ENCODE results near the gene TCTN3.
"Not testable (repeated sequence)": the region's sequence is repeated elsewhere in the genome, so short reads cannot be mapped to it uniquely, and the experiment has no call there.

Gene TCTN3

DNA sequence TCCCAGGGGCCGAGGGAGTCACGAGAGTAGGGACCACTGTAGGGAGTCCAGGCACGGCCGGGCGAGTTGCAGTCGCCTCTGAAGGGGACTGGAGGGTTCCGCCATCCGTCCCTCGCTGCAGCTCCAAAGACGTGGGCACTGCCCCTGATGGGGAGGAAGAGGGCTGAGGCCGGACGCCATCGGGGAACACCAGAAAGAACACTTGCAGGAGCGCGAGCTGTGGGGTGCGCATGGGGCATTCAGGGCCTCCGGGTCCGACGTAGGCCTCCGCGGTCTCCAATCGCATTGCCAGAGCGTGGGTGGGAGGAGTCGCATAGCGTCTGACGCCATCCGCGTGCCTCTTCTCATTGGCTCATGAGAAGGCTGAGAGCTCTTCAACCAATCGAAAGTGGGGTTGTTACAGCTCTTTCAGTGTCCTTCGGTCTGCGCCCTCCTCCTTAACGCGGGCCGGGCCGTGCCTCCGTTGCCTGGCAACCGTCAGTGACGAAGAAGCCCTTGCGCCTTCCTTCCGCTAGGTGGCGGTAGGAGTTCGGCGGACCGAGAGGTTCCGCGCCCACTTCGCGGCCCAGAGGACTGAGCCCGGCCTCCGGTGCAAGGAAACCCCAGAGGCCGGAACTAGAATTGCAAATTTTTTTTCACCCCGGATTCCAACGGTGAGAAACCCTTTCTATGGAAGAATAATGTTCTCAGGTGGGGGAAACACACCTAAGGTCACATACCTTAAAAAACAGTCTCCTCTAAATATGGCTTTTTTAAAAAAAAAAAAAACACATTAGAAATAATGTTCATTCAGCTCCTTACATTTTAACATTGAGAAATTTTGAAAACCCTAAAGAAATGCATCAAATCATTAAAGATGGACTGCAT is at the start of gene TCTN3:
Gene TCTN3, minus strand, starts transcription at position 260 of the 867 bp plus-strand sequence. Its CDS starts 28 bp downstream, at position 232.
- DNase-seq (ENCODE audit: low read depth in 1 of 2, low spot score in 1 of 2) = peak; percentile 83 to 95

DNA sequence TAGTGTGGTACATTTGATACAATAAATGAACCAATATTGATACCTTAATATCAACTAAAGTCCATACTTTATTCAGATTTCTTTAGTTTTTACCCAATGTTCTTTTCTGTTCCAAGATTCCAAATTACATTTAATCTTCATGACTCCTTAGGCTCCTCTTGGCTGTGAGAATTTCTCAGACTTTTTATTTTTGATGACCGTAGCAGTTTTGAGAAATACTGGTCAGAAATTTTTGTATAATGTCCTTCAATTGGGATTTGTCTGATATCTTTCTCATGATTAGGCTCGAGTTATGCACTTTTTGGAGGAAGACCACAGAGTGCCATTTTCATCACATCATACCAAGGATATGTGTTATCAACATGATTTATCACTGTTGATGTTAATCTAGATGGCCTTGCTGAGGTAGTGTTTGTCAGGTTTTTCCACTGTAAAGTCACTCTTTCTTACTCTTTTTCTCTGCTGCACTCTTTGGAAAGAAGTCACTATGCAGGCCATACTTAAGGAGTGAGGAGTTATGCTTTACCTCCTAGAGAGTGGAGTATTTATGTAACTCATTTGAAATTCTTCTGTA is 49.3 kb upstream of the TCTN3 start:
- DNase-seq (ENCODE audit: low read depth in 1 of 2, low spot score in 1 of 2) = no peak

- no peak for DNase-seq (ENCODE audit: low read depth in 1 of 2, low spot score in 1 of 2)
Observed at GRCh38 chr10:95742485-95742884, 48.8 kb upstream of the TCTN3 start.

DNA sequence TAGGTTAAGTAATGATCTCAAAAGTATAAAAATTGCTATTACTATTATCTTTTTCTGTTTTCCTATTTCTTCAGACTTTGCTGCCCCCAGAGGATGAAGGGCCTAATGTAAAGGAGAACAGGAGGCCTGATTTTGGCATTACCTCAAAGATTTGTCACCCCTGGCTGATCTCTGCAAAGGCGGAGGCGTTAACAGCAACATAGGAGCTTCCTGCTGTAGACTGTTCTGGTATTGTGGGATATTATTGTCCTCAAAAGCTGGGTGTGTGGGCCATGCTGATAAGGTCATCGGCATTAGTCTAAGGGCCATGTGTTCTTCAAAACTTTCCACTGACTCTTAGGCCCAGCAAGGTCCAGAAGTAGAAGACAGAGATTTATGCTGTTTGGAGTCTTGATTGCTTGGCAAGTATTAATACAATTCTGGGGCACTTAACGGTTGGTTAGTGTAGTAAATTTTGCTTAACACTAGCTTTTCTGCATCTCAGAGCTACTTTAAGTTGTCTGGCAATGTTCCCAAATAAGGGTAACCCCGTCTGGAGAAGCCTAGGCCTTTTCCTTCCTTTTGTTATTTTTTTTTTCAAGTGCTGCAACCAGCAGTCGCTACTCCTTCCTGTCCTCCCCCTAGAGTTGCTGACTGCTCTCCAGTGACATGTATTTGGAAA is 48.2 kb upstream of the TCTN3 start:
- DNase-seq (ENCODE audit: low read depth in 1 of 2, low spot score in 1 of 2) = no peak

DNA sequence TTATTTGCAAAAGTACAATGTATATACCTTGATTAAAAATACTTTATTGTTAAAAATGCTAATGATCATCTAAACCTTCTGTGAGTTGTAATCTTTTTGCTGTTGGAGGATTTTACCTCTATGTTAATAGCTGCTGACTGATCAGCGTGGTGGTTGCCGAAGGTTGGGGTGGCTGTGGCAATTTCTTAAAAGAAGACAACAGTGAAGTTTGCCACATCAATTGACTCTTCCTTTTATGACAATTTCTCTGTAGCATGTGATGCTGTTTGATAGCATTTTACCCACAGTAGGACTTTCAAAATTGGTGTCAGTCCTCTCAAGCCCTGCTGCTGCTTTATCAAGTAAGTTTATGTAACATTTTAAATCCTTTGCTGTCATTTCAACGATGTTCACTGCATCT is 45.3 kb upstream of the TCTN3 start:
- no peak for DNase-seq (ENCODE audit: low read depth in 1 of 2, low spot score in 1 of 2)

DNA sequence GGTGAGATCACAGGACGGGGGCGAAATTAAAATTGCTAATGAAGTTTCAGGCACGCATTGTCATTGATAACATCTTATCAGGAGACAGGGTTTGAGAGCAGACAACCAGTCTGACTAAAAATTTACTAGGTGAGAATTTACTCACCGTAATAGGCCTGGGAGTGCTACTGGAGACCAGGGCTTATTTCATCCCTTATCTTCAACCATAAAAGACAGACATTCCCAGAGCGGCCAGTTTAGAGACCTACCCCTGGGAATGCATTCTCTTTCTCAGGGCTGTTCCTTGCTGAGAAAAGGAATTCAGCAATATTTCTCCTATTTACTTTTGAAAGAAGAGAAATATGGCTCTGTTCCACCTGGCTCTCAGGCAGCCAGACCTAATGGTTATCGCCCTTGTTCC is 39.2 kb upstream of the TCTN3 start:
- DNase-seq (ENCODE audit: low read depth in 1 of 2, low spot score in 1 of 2) = not testable (repeated sequence)

GRCh38 chr10:95730233-95730632 is 36.5 kb upstream of the TCTN3 start:
- no peak for DNase-seq (ENCODE audit: low read depth in 1 of 2, low spot score in 1 of 2)

GRCh38 chr10:95729323-95730055 is 35.8 kb upstream of the TCTN3 start:
- DNase-seq (ENCODE audit: low read depth in 1 of 2, low spot score in 1 of 2) = no peak

DNA sequence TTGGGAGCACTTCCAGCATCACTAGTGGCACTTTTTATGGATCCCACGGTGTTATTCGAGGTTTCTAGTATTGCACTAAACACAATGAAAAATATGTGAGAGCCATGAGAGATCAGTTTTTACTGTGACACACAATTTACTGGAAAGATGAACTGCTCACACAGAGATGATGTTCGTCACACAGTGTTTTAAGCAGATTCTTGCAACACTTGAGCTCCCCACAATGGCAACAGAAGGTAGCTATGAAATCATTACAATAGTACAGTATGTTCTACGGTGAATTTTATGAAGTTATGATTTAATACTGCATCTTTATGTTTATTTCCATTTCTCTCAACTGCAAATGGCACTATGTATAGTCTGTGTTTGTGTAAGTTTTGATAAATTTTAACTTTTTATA is 34.8 kb upstream of the TCTN3 start:
- DNase-seq (ENCODE audit: low read depth in 1 of 2, low spot score in 1 of 2) = no peak

DNA sequence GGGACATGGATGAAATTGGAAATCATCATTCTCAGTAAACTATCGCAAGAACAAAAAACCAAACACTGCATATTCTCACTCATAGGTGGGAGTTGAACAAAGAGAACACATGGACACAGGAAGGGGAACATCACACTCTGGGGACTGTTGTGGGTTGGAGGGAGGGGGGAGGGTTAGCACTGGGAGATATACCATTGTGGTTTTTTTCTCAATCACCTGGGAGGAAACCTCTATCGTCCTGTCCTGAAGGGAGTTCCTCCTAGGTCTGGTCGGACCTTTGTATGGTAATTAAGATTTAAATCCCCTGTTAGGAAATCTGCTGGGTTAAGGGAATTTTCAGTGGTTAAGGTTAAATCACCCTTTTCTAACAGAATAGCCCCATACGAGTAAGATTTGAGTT is 28.8 kb upstream of the TCTN3 start:
- not testable (repeated sequence) for DNase-seq (ENCODE audit: low read depth in 1 of 2, low spot score in 1 of 2)

DNA sequence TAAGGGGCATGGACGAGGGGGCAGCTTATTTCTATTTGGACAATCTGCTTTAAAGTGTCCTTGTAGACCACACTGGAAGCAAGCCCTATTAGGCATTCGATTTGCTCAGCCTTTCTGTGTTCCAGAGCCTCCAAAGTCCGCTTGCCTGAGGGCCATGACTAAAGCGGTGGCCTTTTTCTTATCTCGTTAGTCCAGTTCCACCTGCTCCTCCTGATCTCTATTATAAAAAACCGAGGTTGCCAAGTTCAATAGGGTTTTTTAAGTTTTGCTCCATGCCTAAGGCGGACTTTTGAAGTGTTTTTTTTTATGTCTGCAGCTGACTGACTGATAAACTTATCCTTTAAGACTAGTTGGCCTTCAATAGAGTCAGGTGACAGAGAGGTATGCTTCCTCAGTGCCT is 27.0 kb upstream of the TCTN3 start:
- DNase-seq (ENCODE audit: low read depth in 1 of 2, low spot score in 1 of 2) = not testable (repeated sequence)

GRCh38 chr10:95716866-95717265 is 23.1 kb upstream of the TCTN3 start:
- no peak for DNase-seq (ENCODE audit: low read depth in 1 of 2, low spot score in 1 of 2)

- DNase-seq (ENCODE audit: low read depth in 1 of 2, low spot score in 1 of 2) = no peak
Observed at GRCh38 chr10:95716466-95716865, 22.7 kb upstream of the TCTN3 start.

- no peak for DNase-seq (ENCODE audit: low read depth in 1 of 2, low spot score in 1 of 2)
Observed at GRCh38 chr10:95711492-95711891, 17.8 kb upstream of the TCTN3 start.

DNA sequence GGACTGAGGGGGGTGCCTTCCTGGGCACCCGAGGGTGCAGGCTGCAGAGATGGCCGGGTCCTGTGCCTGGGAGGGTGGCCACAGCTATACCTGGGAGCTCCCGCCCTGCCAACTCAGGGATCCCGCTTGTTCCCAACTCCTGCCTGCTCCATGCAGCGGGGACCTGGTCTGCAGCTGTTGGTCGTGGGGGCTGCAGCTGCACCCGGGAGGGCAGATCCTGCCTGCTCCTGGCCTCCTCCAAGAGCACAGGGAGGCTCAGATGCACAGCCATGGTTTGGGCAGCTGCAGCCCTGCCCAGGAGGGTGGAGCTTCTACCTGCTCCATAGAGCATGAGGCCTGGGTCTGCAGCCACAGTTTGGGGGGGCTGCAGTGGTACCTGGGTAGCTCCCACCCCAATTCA is 13.3 kb upstream of the TCTN3 start:
- DNase-seq (ENCODE audit: low read depth in 1 of 2, low spot score in 1 of 2) = no peak

DNA sequence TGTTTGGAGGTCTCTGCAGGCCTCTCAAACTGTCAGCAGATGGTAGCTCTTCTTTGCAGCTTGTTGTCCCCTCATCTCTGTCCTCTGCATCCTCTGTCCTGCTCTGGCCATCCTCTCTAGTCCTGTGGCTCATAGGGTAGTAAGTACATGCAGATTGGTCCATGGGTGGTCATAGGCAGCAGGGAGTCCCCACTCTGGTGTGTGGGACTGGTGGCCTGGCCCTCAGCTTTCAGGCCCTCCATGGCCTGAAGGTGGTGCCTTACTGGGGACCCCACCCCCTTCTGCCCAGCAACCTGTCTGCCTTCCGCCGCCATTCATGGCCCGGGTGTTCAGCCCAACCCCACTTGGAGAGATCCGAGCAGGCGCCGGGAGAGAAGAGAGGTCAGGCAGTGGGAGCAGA is 12.8 kb upstream of the TCTN3 start:
- no peak for DNase-seq (ENCODE audit: low read depth in 1 of 2, low spot score in 1 of 2)

GRCh38 chr10:95698415-95698814 is 4.7 kb upstream of the TCTN3 start:
- DNase-seq (ENCODE audit: low read depth in 1 of 2, low spot score in 1 of 2) = no peak

DNA sequence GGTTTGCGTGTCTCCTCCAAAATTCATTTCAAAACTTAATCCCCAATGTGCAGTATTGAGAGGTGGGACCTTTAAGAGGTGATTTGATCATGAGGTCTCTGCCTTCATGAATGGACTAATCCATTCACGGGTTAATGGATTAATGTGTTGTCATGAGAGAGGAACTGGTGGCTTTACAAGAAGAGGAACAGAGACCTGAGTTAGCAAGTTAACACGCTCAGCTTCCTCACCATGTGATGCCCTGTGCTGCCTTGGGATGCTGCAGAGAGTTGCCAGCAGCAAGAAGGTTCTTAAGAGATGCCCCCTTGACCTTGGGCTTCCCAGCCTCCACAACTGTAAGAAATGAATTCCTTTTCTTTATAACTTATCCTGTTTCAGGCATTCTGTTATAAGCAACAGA is 3.7 kb upstream of the TCTN3 start:
- no peak for DNase-seq (ENCODE audit: low read depth in 1 of 2, low spot score in 1 of 2)

DNA sequence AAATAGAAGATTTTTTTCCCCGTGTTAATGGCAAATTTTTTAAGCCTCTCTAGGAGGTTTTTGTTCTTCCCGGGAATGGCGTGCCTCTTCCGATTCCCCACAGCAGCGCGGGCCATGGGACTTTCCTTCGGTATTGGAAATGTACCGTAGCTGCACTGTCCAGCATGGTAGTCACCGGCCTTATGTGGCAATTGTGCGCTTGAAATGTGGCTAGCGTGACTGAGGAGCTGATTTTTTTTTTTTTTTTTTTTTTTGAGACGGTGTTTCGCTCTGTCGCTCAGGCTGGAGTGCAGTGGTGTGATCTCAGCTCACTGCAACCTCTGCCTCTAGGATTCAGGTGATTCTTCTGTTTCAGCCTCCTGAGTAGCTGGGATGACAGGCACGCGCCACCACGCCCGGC is 938 bp upstream of the TCTN3 start:
- DNase-seq (ENCODE audit: low read depth in 1 of 2, low spot score in 1 of 2) = no peak

- DNase-seq (ENCODE audit: low read depth in 1 of 2, low spot score in 1 of 2) = no peak
Observed at GRCh38 chr10:95693071-95693667, 558 bp downstream of the TCTN3 start.

GRCh38 chr10:95691281-95691680 is 2.4 kb downstream of the TCTN3 start:
- no peak for DNase-seq (ENCODE audit: low read depth in 1 of 2, low spot score in 1 of 2)
